ENCODE data around the gene GPANK1. TPM values are rescaled to one million over a fixed set of nuclear protein-coding genes. Genes with fewer than 3 reads are reported as not detected.

Gene GPANK1
- total RNA-seq, 4 donors from 2014 or later = 6.9 to 16.0 (median 10.9) TPM

GRCh38 chr6:31691564-31692108 is 26.8 kb upstream of the GPANK1 start:
- TF ChIP-seq POLR2A (IDR thresholded peaks at IDR 0.05) (no peak), CTCF (IDR thresholded peaks at IDR 0.05) (no peak)
- Histone ChIP-seq H3K27me3 (no peaks in the 10 kb centered on the region), H3K4me3 (no peak overlapping the region), H3K9me3 (no peaks in the 10 kb centered on the region), H3K27ac (no peak overlapping the region), H3K36me3 (peaks cover 35 to 100% (median 74%) of the 10 kb centered on the region in 3 donors), H3K4me1 (no peaks in the 10 kb centered on the region)
- intact Hi-C loops (cut with DNase I) = no loop called here
- DNase-seq = no peak
- WGBS, 2 donors = 94 to 100% methylated on average over 1 to 3 of the region's 12 CpGs

GRCh38 chr6:31691078-31691463 is 26.3 kb upstream of the GPANK1 start:
- H3K27ac ChIP-seq = no peak overlapping the region
- H3K36me3 ChIP-seq = peaks cover 35 to 100% (median 69%) of the 10 kb centered on the region in 3 donors
- TF ChIP-seq CTCF (IDR thresholded peaks at IDR 0.05) (no peak), POLR2A (IDR thresholded peaks at IDR 0.05) (no peak)
- intact Hi-C loops (cut with DNase I) = no loop called here
- no peaks in the 10 kb centered on the region for H3K4me1 ChIP-seq
- H3K4me3 ChIP-seq = no peak overlapping the region
- DNase-seq = no peak
- 88 to 93% methylated on average over 6 of the region's 6 CpGs for WGBS, 2 donors
- no peaks in the 10 kb centered on the region for H3K9me3 ChIP-seq
- no peaks in the 10 kb centered on the region for H3K27me3 ChIP-seq

DNA sequence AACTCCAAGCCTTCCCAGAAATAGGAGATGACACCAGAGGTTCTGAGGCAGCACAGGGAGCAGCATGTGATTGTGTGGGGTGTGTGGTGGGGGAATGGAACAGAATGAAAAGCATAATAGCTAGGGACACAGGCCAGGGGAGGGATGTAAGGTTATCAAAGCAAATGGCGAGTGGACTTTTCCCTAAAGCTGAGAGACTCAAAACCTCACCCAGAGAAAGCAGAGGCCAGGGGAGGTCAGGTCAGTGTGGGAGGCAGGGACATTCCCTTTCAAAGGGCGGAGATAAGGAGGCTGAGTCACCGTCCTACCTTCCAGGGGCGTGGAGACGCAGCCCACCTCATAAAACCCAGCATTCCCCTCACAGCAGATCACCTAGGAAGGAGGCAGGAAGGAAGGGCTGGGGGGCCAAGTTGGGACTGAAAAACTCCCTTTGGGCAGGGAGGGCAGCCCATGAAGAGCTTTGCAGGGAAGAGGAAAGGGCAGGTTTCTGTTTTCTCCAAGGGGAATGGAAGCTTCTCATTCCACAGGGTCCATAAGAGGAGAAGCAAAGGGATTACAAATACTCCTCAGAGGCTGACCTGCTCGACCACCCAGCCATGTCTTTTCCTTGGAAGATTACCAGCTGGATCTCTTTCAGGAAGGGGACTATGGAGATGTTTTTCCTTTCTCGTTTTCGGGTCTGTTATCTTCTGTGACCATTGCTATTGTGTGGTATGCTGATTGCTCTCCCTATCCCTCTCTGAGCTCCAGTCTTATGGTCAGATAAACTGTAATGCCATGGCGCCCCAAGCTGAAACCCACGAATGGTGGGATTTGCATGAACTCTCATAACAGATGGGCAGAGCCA is 25.7 kb upstream of the GPANK1 start:
- no peaks in the 10 kb centered on the region for H3K27me3 ChIP-seq
- 60 to 64% methylated on average over 10 of the region's 10 CpGs for WGBS, 2 donors
- DNase-seq = no peak
- H3K9me3 ChIP-seq = no peaks in the 10 kb centered on the region
- intact Hi-C loops (cut with DNase I) = no loop called here
- no peaks in the 10 kb centered on the region for H3K4me1 ChIP-seq
- H3K27ac ChIP-seq = no peak overlapping the region
- peaks cover 35 to 100% (median 68%) of the 10 kb centered on the region in 3 donors for H3K36me3 ChIP-seq
- TF ChIP-seq POLR2A (IDR thresholded peaks at IDR 0.05) = no peak
- no peak for TF ChIP-seq CTCF (IDR thresholded peaks at IDR 0.05)
- no peak overlapping the region for H3K4me3 ChIP-seq

DNA sequence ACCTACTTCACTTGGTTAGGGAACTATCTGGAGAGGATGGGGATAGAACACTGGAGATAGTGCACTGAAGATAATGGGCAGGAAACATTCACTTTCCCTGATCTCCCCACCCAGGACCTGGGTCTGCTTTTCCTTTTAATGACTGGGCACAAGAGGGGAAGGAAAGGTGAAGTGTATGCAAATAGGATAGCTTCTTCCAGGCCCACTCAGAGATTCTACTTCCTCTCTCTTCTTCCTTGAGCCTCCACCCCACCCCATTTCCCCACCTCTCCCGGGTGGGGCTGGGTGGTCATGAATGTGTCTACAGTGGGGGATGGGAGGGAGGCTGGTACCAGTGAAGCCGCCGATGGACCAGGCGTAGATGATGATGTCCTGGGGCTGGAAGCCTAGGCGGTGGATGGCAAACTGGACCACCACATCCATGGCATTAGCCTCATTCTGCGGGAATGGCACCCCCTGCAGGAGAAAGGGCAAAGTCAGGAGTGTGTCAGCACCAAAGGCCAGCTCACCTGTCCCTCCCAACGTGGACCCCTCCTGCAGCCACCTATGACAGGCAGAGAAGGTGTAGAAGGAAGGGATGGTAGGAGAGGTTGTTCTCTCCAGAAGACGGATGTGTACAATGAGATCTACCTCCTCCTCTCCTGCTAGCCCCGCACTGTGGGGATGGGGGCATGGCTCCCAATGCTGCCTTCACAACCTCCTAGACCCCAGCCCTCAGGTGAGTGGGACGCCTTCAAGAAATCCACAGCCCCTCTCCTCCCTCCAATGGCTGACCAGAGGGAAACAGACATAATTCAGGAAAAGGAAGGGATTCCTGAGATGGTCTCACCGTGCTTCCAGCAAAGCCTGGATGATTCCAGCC is 24.7 kb upstream of the GPANK1 start:
- Histone ChIP-seq H3K4me1 (no peaks in the 10 kb centered on the region), H3K27me3 (no peaks in the 10 kb centered on the region), H3K9me3 (no peaks in the 10 kb centered on the region), H3K36me3 (peaks cover 32 to 97% (median 61%) of the 10 kb centered on the region in 3 donors), H3K27ac (no peak overlapping the region), H3K4me3 (no peak overlapping the region)
- no peak for TF ChIP-seq POLR2A (IDR thresholded peaks at IDR 0.05)
- peak in 1 of 6 experiments; percentile 32 for TF ChIP-seq CTCF (IDR thresholded peaks at IDR 0.05)
- 65 to 82% methylated on average over 9 of the region's 11 CpGs for WGBS, 2 donors
- DNase-seq = no peak
- intact Hi-C loops (cut with DNase I) = loop anchor here (10.0 kb wide), 1 partner anchor 145 kb away; no protein-coding TSS in a partner anchor

All from esophagus squamous epithelium (tissue), 5 donors.